Mesenchymal stem cell (in vitro differentiated cells and primary cell): ENCODE data around the gene SLC16A6.
A peak's percentile ranks its signal among the peaks of the same experiment; 100 is the strongest.
"Not testable (repeated sequence)": the region's sequence is repeated elsewhere in the genome, so short reads cannot be mapped to it uniquely, and the experiment has no call there.

Source experiments
- DNase-seq: peaks from one replicate; pipeline ENCODE4 v3.0.0-alpha.2; 2013
- H2AFZ ChIP-seq: one replicate; pipeline ENCODE4 v1.6.1; 2013; ENCODE audit warnings: low read depth, mild to moderate bottlenecking, control low read depth, inconsistent platforms, low read length, moderate library complexity
- H2AK5ac ChIP-seq: 2 replicates; pipeline ENCODE4 v1.6.1; 2013; ENCODE audit warnings: low read length, moderate library complexity, mild to moderate bottlenecking, inconsistent platforms; ENCODE audit not compliant: severe bottlenecking
- H2BK120ac ChIP-seq: one replicate; pipeline ENCODE4 v1.6.1; 2013; ENCODE audit warnings: low read depth, mild to moderate bottlenecking, inconsistent platforms, low read length, moderate library complexity
- H2BK12ac ChIP-seq, 2 experiments: one replicate each; pipeline ENCODE4 v1.6.1; 2013; ENCODE audit warnings: inconsistent platforms in 2 of 2, low read length in 2 of 2, mild to moderate bottlenecking in 2 of 2, moderate library complexity in 2 of 2, control low read depth in 1 of 2
- H2BK15ac ChIP-seq: one replicate; pipeline ENCODE4 v1.6.1; 2013; ENCODE audit warnings: mild to moderate bottlenecking, low read depth, inconsistent platforms; ENCODE audit not compliant: poor library complexity, severe bottlenecking
- H2BK5ac ChIP-seq: 2 replicates; pipeline ENCODE4 v1.6.1; 2013; ENCODE audit warnings: low read depth, mild to moderate bottlenecking, low read length, control low read depth, inconsistent platforms; ENCODE audit not compliant: poor library complexity, severe bottlenecking
- H3K14ac ChIP-seq, 2 experiments: one replicate each; pipeline ENCODE4 v1.6.1; 2013; ENCODE audit warnings: inconsistent platforms in 2 of 2, low read length in 2 of 2, control low read depth in 1 of 2, mild to moderate bottlenecking in 1 of 2, moderate library complexity in 1 of 2
- H3K18ac ChIP-seq, 2 experiments: one replicate each; pipeline ENCODE4 v1.6.1; 2013; ENCODE audit warnings: inconsistent platforms in 2 of 2, low read length in 2 of 2, control low read depth in 1 of 2, low read depth in 1 of 2, mild to moderate bottlenecking in 1 of 2
- H3K23ac ChIP-seq, 2 experiments: one replicate each; pipeline ENCODE4 v1.6.1; 2013; ENCODE audit warnings: inconsistent platforms in 2 of 2, low read length in 2 of 2, mild to moderate bottlenecking in 2 of 2, moderate library complexity in 2 of 2, control low read depth in 1 of 2
- H3K27ac ChIP-seq: 2 replicates; pipeline ENCODE4 v1.5.1; 2013; ENCODE audit warnings: mild to moderate bottlenecking, moderate library complexity, low read length, control low read depth, inconsistent platforms; ENCODE audit not compliant: poor library complexity, severe bottlenecking
- H3K27me3 ChIP-seq, 2 experiments: 2 replicates each; pipeline versions ENCODE4 v1.6.1 to v1.7.0; 2013; ENCODE audit warnings: low read length in 2 of 2, mild to moderate bottlenecking in 2 of 2, moderate library complexity in 2 of 2, control low read depth in 1 of 2, inconsistent platforms in 1 of 2; ENCODE audit not compliant: control insufficient read depth in 1 of 2, insufficient read depth in 1 of 2
- H3K36me3 ChIP-seq, 2 experiments: 2 replicates each; pipeline versions ENCODE4 v1.6.1 to v1.7.0; 2013; ENCODE audit warnings: low read length in 2 of 2, control low read depth in 1 of 2, inconsistent platforms in 1 of 2, low read depth in 1 of 2, mild to moderate bottlenecking in 1 of 2; ENCODE audit not compliant: insufficient read depth in 2 of 2, control insufficient read depth in 1 of 2
- H3K4ac ChIP-seq, 2 experiments: one replicate each; pipeline ENCODE4 v1.6.1; 2013; ENCODE audit warnings: inconsistent platforms in 2 of 2, low read length in 2 of 2, mild to moderate bottlenecking in 2 of 2, moderate library complexity in 2 of 2, control low read depth in 1 of 2, low read depth in 1 of 2
- H3K4me1 ChIP-seq: 2 replicates; pipeline ENCODE4 v1.6.1; 2013; ENCODE audit warnings: low read depth, low read length, control low read depth; ENCODE audit not compliant: control insufficient read depth, insufficient read depth
- H3K4me2 ChIP-seq: 2 replicates; pipeline ENCODE4 v1.6.1; 2013; ENCODE audit warnings: low read length, mild to moderate bottlenecking, inconsistent platforms; ENCODE audit not compliant: poor library complexity, severe bottlenecking
- H3K4me3 ChIP-seq, 2 experiments: 2 replicates each; pipeline versions ENCODE4 v1.5.1 to v1.7.0; 2013; ENCODE audit warnings: low read length in 2 of 2, mild to moderate bottlenecking in 2 of 2, control low read depth in 1 of 2, low read depth in 1 of 2; ENCODE audit not compliant: insufficient read depth in 1 of 2
- H3K79me1 ChIP-seq: replicated peaks from 2 replicates; pipeline ENCODE4 v1.6.1; 2013; ENCODE audit warnings: mild to moderate bottlenecking, control low read depth, low read length, inconsistent platforms; ENCODE audit not compliant: poor library complexity, severe bottlenecking
- H3K9ac ChIP-seq: 2 replicates; pipeline ENCODE4 v1.7.0; 2013; ENCODE audit warnings: mild to moderate bottlenecking, low read length, moderate library complexity
- H3K9me3 ChIP-seq: 2 replicates; pipeline ENCODE4 v1.7.0; 2013; ENCODE audit warnings: mild to moderate bottlenecking, low read length; ENCODE audit not compliant: control insufficient read depth
- H4K8ac ChIP-seq: one replicate; pipeline ENCODE4 v1.6.1; 2013; ENCODE audit warnings: inconsistent platforms, mild to moderate bottlenecking, low read length, moderate library complexity
- H4K91ac ChIP-seq: one replicate; pipeline ENCODE4 v1.6.1; 2013; ENCODE audit warnings: mild to moderate bottlenecking, low read length, inconsistent platforms
- WGBS: methylation state at CpG from one replicate; pipeline ENCODE4 v1.1.7; 2013; ENCODE audit warnings: mixed read lengths; 5-methylcytosine and 5-hydroxymethylcytosine counted together

SLC16A6 gene

DNA sequence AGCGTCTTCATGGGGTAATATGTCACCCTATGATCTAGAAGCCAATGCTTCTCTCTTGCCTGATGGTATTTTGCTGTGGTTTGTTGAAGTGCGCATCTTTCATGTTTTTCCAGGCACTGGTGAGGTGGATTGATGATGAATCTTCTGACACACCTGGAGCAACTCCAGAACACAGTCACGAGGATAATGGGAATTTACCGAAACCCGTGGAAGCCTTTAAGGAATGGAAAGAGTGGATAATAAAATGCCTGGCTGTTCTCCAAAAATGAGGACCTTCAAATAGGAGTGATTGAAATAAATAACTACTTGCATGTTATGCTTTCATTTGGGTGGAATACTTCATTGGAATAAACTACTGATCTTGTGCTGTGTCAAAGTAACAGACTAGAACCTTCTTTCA lies 34.2 kb downstream of the SLC16A6 start:
- not testable (repeated sequence) for H3K27me3 ChIP-seq, H3K18ac ChIP-seq, H3K4ac ChIP-seq, H2BK12ac ChIP-seq, H3K4me2 ChIP-seq, H4K91ac ChIP-seq, H3K23ac ChIP-seq, H3K9me3 ChIP-seq, H2BK120ac ChIP-seq, DNase-seq, H3K9ac ChIP-seq, H2AK5ac ChIP-seq, H2BK15ac ChIP-seq, H3K27ac ChIP-seq, H3K4me1 ChIP-seq, H3K14ac ChIP-seq, H4K8ac ChIP-seq, H3K4me3 ChIP-seq, H3K79me1 ChIP-seq, H2AFZ ChIP-seq, H2BK5ac ChIP-seq
- WGBS: 98% methylated on average over 5 of the region's 5 CpGs
- peaks cover 17 to 57% of the 10 kb centered on the region in 2 experiments for H3K36me3 ChIP-seq

DNA sequence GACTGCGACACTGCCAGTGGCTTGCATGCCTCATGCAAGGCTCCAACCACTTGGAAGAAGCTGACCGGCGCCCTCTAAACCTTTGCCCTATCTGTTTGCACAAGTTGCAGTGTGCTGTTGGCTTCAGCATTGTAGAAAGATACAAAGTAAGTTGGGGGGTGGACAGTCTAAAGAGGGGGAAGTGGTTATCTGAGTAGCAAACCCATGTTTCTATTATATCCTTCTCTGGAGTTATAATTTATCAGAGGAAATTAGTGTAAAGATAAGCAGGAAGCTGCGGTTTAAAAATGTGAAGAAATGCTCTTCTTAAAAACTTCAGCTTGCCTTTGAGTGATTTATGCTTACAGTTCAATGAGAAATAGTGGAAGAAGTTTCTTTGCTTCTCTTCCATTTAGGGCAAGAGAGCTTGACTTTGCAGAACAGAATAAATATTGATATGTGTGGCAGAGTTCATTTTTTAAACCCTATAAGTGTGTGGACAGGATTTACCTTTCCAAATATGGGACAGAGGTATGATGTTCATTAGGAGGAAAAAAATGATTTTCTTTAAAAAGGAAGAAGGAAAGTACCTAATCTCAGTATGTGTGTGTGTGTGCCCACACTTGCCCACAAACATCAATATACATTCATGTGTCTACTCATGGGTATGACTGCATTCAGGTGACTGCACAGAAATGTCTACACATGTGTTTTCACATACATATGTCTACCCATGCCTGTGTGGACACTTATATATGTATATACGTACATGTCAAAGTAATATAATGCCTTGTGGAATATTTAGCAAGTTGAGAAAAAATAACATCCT lies 35.0 kb downstream of the SLC16A6 start:
- Histone ChIP-seq H3K9me3 (no peaks in the 10 kb centered on the region), H2BK15ac (no peak overlapping the region), H2BK120ac (no peak overlapping the region), H3K4ac (no peak overlapping the region), H3K23ac (no peak overlapping the region), H3K79me1 (peaks cover 1% of the 10 kb centered on the region), H3K27me3 (no peaks in the 10 kb centered on the region), H2AK5ac (no peak overlapping the region), H2BK12ac (no peak overlapping the region), H4K91ac (no peak overlapping the region), H4K8ac (no peak overlapping the region), H3K27ac (no peak overlapping the region), H2AFZ (no peak overlapping the region), H2BK5ac (no peak overlapping the region), H3K14ac (no peak overlapping the region), H3K4me3 (no peak overlapping the region), H3K4me1 (no peaks in the 10 kb centered on the region), H3K4me2 (no peak overlapping the region), H3K9ac (no peak overlapping the region), H3K36me3 (peaks cover 17 to 65% of the 10 kb centered on the region in 2 experiments), H3K18ac (no peak overlapping the region)
- peak; percentile 27 for DNase-seq
- 91% methylated on average over 4 of the region's 5 CpGs for WGBS

DNA sequence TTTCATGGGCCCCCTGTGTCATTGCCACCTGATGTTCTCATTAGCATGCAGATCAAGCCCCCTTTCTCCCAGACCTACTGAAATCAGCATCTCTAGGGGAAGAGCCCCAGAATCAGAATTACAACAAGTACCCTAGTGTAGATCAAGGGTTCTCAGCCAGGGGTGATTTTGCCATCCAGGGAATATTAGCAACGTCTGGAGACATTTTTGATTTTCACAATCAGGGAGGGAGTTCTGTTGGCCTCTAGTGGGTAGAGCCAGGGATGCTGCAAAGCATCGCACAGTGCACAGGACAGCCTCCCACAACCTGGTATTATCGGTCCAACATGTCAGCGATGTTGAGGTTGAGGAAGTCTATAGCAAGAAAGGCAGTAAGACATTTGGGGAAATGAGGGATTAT lies 35.8 kb downstream of the SLC16A6 start:
- WGBS: 98% methylated on average over 4 of the region's 4 CpGs
- no peaks in the 10 kb centered on the region for H3K27me3 ChIP-seq

DNA sequence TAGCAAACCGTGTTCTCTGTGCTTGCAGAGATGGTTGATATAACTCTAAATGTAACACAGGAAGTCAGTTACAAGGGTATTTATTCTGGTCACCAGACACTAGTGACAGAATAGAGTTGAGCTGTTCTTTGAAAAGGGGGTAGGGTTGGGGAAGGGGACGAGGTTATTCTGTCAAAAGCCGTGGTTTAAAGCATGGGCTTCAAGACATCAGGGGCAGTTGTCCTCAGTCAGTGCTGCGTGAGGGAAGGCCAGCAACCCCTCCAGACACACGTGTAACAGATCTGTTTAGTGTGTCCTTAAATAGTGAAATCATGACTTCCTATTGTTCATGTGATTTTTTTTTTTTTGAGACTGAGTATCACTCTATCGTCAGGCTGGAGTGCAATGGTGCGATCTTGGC lies 37.5 kb downstream of the SLC16A6 start:
- H3K14ac ChIP-seq, H2BK5ac ChIP-seq, H3K4me2 ChIP-seq, H3K4me3 ChIP-seq, H2BK12ac ChIP-seq, H3K9me3 ChIP-seq, H3K27me3 ChIP-seq, DNase-seq, H3K23ac ChIP-seq, H3K4me1 ChIP-seq, H4K91ac ChIP-seq, H2BK120ac ChIP-seq, H2BK15ac ChIP-seq, H3K9ac ChIP-seq, H2AK5ac ChIP-seq, H3K18ac ChIP-seq, H3K4ac ChIP-seq, H3K27ac ChIP-seq, H4K8ac ChIP-seq, H2AFZ ChIP-seq, H3K79me1 ChIP-seq: not testable (repeated sequence)
- WGBS: 83% methylated on average over 7 of the region's 7 CpGs
- H3K36me3 ChIP-seq: peaks cover 17 to 78% of the 10 kb centered on the region in 2 experiments

More for the DNA sequence above, 35.8 kb downstream of the SLC16A6 start:
- Histone ChIP-seq H3K9ac (no peak overlapping the region), H3K23ac (no peak overlapping the region), H3K4ac (no peak overlapping the region), H4K8ac (no peak overlapping the region), H3K79me1 (peaks cover 4% of the 10 kb centered on the region), H3K14ac (no peak overlapping the region), H3K27ac (no peak overlapping the region), H3K4me2 (no peak overlapping the region), H2BK120ac (no peak overlapping the region), H3K18ac (no peak overlapping the region), H2AK5ac (no peak overlapping the region), H2BK15ac (no peak overlapping the region), H3K4me3 (no peak overlapping the region), H3K9me3 (no peaks in the 10 kb centered on the region), H4K91ac (peak overlapping the region; percentile 2), H2BK5ac (no peak overlapping the region), H2BK12ac (no peak overlapping the region), H2AFZ (no peak overlapping the region), H3K36me3 (peaks cover 17 to 73% of the 10 kb centered on the region in 2 experiments), H3K4me1 (no peaks in the 10 kb centered on the region)
- DNase-seq: no peak
